HL-60 (cell line): Measurements from ENCODE around the gene KDF1.

Experiments used
- CTCF ChIP-seq: IDR thresholded peaks from one replicate; pipeline ENCODE4 v1.5.1; 2011; ENCODE audit warnings: low read length, control low read depth, inconsistent platforms; ENCODE audit not compliant: insufficient read depth
- REST ChIP-seq: IDR thresholded peaks from 2 replicates; pipeline ENCODE4 v1.6.1; 2012; ENCODE audit warnings: low read depth; ENCODE audit not compliant: insufficient replicate concordance
- SPI1 ChIP-seq: IDR thresholded peaks from 2 replicates; pipeline ENCODE4 v1.6.1; 2012; ENCODE audit warnings: low read depth, mild to moderate bottlenecking, borderline replicate concordance

- no peak for TF ChIP-seq CTCF
- TF ChIP-seq SPI1, result no peak
- TF ChIP-seq REST, result no peak
Observed at GRCh38 chr1:26999440-26999987, 39.2 kb upstream of the KDF1 start.
